HepG2 (cell line): ENCODE measurements around the gene TBC1D22A. TPM values are rescaled to one million over a fixed set of nuclear protein-coding genes. Genes with fewer than 3 reads are reported as not detected.
"Not testable (repeated sequence)": the region's sequence is repeated elsewhere in the genome, so short reads cannot be mapped to it uniquely, and the experiment has no call there.

Source experiments
- ATAC-seq: fragments of 200-7000 bp; cut with Tn5 transposase; 3 replicates; pipeline ENCODE4 v1.9.1; 2020; ENCODE audit warnings: mild to moderate bottlenecking, moderate library complexity
- BruUV-seq: library from RNA; stranded (reverse); fragments of 400-500 nt; replicated peaks from 2 replicates; lab custom pipeline; 2021; lab: Mats Ljungman, UMichigan
- CTCF ChIA-PET: fragments of 300-600 bp; formaldehyde crosslinking; extraction: SDS; loops from one replicate; lab custom pipeline; 2021; ENCODE audit warnings: low total read pairs, inconsistent platforms, low intra/inter-chr PET ratio; lab: Yijun Ruan, JAX
- POLR2A ChIA-PET: fragments of 350-600 bp; sonication (Branson Sonifier 250); formaldehyde crosslinking; loops from one replicate; lab custom pipeline; 2020; ENCODE audit warnings: antibody characterized with exemption, inconsistent platforms; lab: Yijun Ruan, JAX
- DNase-seq: peaks from one replicate; pipeline ENCODE4 v3.0.0-alpha.2; 2015; ENCODE audit warnings: low spot score
- FAIRE-seq: peaks from 3 replicates; lab custom pipeline; 2011; peaks lifted over from hg19 to GRCh38; lab: Jason Lieb, UNC
- H2AFZ ChIP-seq: one replicate; pipeline ENCODE4 v1.6.1; 2011; ENCODE audit warnings: low read length, inconsistent platforms
- H3K27ac ChIP-seq: fragments of 300-600 bp; 3 replicates; pipeline ENCODE4 v1.8.0; 2011; ENCODE audit warnings: mixed run types, mild to moderate bottlenecking, mixed read lengths, low read length, inconsistent platforms; ENCODE audit not compliant: insufficient read depth; ENCODE audit errors: extremely low read length
- H3K27me3 ChIP-seq, 2 experiments: fragments of 200-600 bp in 1 of 2; 2 replicates in 1 of 2; 3 replicates in 1 of 2; pipeline versions ENCODE4 v1.6.0 to v1.8.0; 2011; ENCODE audit warnings: low read length in 2 of 2, mild to moderate bottlenecking in 2 of 2, moderate library complexity in 2 of 2, inconsistent platforms in 1 of 2; ENCODE audit not compliant: insufficient read depth in 2 of 2, control insufficient read depth in 1 of 2
- H3K36me3 ChIP-seq, 2 experiments: fragments of 200-600 bp in 1 of 2; replicated peaks in 1 of 2; 2 replicates in 1 of 2; 3 replicates in 1 of 2; pipeline versions ENCODE4 v1.5.1 to v1.8.0; 2011; ENCODE audit warnings: low read length in 2 of 2, inconsistent platforms in 1 of 2; ENCODE audit not compliant: insufficient read depth in 2 of 2, control insufficient read depth in 1 of 2
- H3K4me1 ChIP-seq: 2 replicates; pipeline ENCODE4 v1.5.1; 2012; ENCODE audit warnings: low read length, inconsistent platforms; ENCODE audit not compliant: insufficient read depth
- H3K4me2 ChIP-seq: 2 replicates; pipeline ENCODE4 v1.6.0; 2011; ENCODE audit warnings: low read depth, low read length, inconsistent platforms
- H3K4me3 ChIP-seq, 3 experiments: fragments of 200-600 bp in 1 of 3; sonication (generic), shearing (Covaris generic) in 1 of 3; replicated peaks in 1 of 3; 2 replicates each; pipeline ENCODE4 v1.5.1; 2011 to 2016; ENCODE audit warnings: low read length in 3 of 3, inconsistent platforms in 2 of 3, low read depth in 2 of 3, mild to moderate bottlenecking in 2 of 3, control low read depth in 1 of 3, mixed read lengths in 1 of 3; ENCODE audit not compliant: insufficient read depth in 1 of 3
- H3K79me2 ChIP-seq: one replicate; pipeline ENCODE4 v1.6.1; 2011; ENCODE audit warnings: low read length, inconsistent platforms; ENCODE audit not compliant: insufficient read depth
- H3K9ac ChIP-seq: 2 replicates; pipeline ENCODE4 v1.6.0; 2011; ENCODE audit warnings: mild to moderate bottlenecking, low read depth, low read length, inconsistent platforms; ENCODE audit not compliant: insufficient read depth
- H3K9me3 ChIP-seq: 2 replicates; pipeline ENCODE4 v1.5.1; 2012; ENCODE audit warnings: mild to moderate bottlenecking, low read length
- H4K20me1 ChIP-seq: 2 replicates; pipeline ENCODE4 v1.6.0; 2011; ENCODE audit warnings: inconsistent platforms, mild to moderate bottlenecking, low read length, moderate library complexity; ENCODE audit not compliant: insufficient read depth
- AGO1 ChIP-seq: fragments of 200-400 bp; formaldehyde crosslinking; IDR thresholded peaks from 2 replicates; pipeline ENCODE4 v1.6.1; 2017; ENCODE audit warnings: mild to moderate bottlenecking, low read depth, low read length, moderate library complexity; ENCODE audit not compliant: poor library complexity, severe bottlenecking
- NCOA1 ChIP-seq: sonication (generic); formaldehyde crosslinking; IDR thresholded peaks from 2 replicates; pipeline ENCODE4 v1.9.0; 2021; ENCODE audit warnings: missing genetic modification reagents
- ZBTB40 ChIP-seq, 2 experiments: fragments of 450-650 bp in 1 of 2; sonication (generic) in 1 of 2; formaldehyde crosslinking in 1 of 2; IDR thresholded peaks; 2 replicates each; pipeline versions ENCODE4 v1.6.1 to v1.8.0; 2016 to 2022; ENCODE audit warnings: antibody characterized with exemption in 1 of 2, mild to moderate bottlenecking in 1 of 2, missing genetic modification reagents in 1 of 2
- WGBS: methylation state at CpG from one replicate; pipeline ENCODE4 v1.1.6; 2017; ENCODE audit warnings: low lambda C conversion rate; 5-methylcytosine and 5-hydroxymethylcytosine counted together
- in situ Hi-C: cut with HindIII; loops from 2 replicates; pipeline ENCODE4 v1.10.0; 2017; ENCODE audit warnings: low pct_unique_long_range_greater_than_20kb; ENCODE audit not compliant: extremely low pct_ligation_motif_present
- intact Hi-C: fragments of 100-400 bp; cut with micrococcal nuclease; formaldehyde crosslinking; loops from one replicate; pipeline ENCODE4 v1.10.0; 2022; ENCODE audit not compliant: unreplicated experiment
- polyA plus RNA-seq, 8 experiments: library from polyadenylated mRNA; depleted of rRNA in 3 of 8; stranded (reverse) in 7 of 8; unstranded in 1 of 8; fragments of >200 nt; fragmentation: Illumina TruSeq in 4 of 8; extraction: Trizol in 4 of 8; gene quantifications; 2 replicates each; pipeline versions ENCODE4 v1.2.1 to v1.2.3, GENCODE V29; 2011 to 2016; ENCODE audit warnings: low read depth in 4 of 8, missing spikeins in 1 of 8, mixed read lengths in 1 of 8; ENCODE audit not compliant: insufficient read depth in 1 of 8
- total RNA-seq, 5 experiments: library from RNA; depleted of rRNA; stranded (reverse); fragments of >200 nt; fragmentation: Illumina TruSeq; extraction: Trizol; gene quantifications; 2 replicates each; pipeline ENCODE4 v1.2.3, GENCODE V29; 2016; ENCODE audit warnings: low read depth in 1 of 5

Gene TBC1D22A
- total and polyA plus RNA-seq, 2 of the 13 experiments (the other 11 are each of a cell fraction or from before 2014, with no cell fraction given), result 17.3 to 18.0 TPM

- no peak for TF ChIP-seq AGO1
Measured at GRCh38 chr22:47169801-47170140, 407.3 kb downstream of the TBC1D22A start (continued).

DNA sequence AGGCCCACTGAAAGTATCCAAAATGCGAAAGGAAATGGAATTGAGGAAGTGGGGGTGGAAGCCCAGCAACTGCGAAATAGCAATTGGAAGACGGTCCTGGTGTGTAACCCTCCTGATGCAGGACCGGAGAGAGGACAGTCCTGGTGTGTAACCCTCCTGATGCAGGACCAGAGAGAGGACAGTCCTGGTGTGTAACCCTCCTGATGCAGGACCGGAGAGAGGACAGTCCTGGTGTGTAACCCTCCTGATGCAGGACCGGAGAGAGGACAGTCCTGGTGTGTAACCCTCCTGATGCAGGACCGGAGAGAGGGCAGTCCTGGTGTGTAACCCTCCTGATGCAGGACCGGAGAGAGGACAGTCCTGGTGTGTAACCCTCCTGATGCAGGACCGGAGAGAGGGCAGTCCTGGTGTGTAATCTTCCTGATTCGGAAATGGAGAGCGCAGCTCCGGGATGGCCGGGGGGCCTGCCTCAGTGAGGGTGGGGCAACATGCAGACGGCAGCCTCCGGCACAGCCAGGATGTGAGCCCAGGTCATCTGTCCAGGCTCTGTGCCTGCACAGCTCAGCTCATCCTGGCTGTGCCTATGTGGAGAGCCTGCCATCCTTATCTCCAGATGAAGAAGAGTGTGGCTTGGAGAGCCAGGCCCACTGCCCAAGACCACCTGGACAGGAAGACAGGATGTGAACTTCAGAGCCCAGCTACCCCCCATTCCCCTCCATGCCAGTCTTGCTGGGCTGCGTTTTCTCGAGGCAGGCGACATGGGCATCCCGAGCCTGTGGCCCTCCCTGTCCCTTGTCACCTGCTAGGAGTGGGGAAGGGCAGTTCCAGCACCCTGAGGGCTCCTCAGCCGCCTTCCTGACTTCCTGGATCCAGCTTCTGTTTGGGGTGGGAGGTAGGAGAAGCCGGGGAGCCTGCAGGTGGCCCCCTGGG is 408.3 kb downstream of the TBC1D22A start:
- ATAC-seq, BruUV-seq, CTCF ChIA-PET, H3K36me3 ChIP-seq, H3K4me3 ChIP-seq, H2AFZ ChIP-seq, H3K9ac ChIP-seq, H3K79me2 ChIP-seq, H3K4me2 ChIP-seq, H3K27ac ChIP-seq, H4K20me1 ChIP-seq, POLR2A ChIA-PET, DNase-seq, H3K9me3 ChIP-seq, H3K27me3 ChIP-seq, H3K4me1 ChIP-seq, intact Hi-C loops, in situ Hi-C loops, FAIRE-seq: not testable (repeated sequence)
- 80% methylated on average over 11 of the region's 21 CpGs for WGBS

DNA sequence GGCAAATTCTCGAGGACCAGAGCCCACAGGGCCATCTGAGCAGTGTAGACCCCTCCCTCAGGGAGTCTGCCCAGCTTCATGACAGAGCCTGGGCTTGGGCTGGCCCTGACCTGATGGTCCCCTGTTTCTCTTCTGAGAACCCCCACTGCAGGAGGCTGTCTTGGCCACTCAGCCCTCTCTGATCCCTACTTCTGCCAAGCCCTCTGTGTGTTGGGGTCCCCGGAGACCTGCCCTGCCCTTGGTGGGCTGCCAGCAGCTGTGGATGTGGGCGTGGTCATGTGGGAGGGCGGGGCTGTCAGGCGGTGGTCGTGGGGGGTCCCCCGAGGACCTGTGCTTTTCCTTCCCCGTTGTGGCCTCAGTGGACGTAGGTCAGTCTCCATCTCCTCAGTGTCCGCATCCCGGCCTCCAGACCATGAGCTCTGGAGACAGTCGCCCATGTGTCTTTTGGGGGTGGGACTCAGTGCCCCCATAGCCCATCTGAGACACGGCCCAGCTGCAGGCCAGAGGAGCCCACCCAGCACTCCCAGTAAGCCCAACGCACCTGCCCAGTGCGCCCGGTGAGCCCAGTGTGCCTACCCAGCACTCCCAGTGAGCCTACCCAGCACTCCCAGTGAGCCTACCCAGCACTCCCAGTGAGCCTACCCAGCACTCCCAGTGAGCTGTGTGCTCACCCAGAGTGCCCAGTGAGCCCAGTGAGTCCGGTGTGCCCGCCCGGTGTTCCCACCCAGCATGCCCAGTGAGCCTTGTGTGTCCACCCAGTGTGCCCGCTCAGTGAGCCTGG is 409.2 kb downstream of the TBC1D22A start:
- H3K9me3 ChIP-seq, result no peaks in the 10 kb centered on the region
- no peak overlapping the region for H3K9ac ChIP-seq
- WGBS, result no CpG with 5 or more reads among the region's 20 CpGs
- peaks cover 0 to 3% of the 10 kb centered on the region in 2 experiments; a peak in 3 of 5 replicates for H3K36me3 ChIP-seq
- BruUV-seq, result no TSS peak
- no peak for ATAC-seq
- POLR2A ChIA-PET, result no interaction called here
- H3K27me3 ChIP-seq, result no peaks in the 10 kb centered on the region
- CTCF ChIA-PET, result no interaction called here
- no peak overlapping the region for H3K4me2 ChIP-seq
- FAIRE-seq, result no peak
- intact Hi-C loops, result no loop called here
- H3K27ac ChIP-seq, result no peak overlapping the region
- H2AFZ ChIP-seq, result no peak overlapping the region
- no peak for DNase-seq
- H3K4me3 ChIP-seq, result no peak overlapping the region
- in situ Hi-C loops, result no loop called here
- no peaks in the 10 kb centered on the region for H3K79me2 ChIP-seq
- H3K4me1 ChIP-seq, result no peaks in the 10 kb centered on the region
- peaks cover 4% of the 10 kb centered on the region; the same call in 1 of the 2 replicates for H4K20me1 ChIP-seq
- no peak for TF ChIP-seq ZBTB40 (IDR thresholded peaks at IDR 0.05)
- TF ChIP-seq ZBTB40 (CRISPR knock-in tag; IDR thresholded peaks at IDR 0.05), result no peak
- no peak for TF ChIP-seq NCOA1 (CRISPR knock-in tag)
